ENCODE results near the gene PBX4.

- TF ChIP-seq POLR2A (IDR thresholded peaks at IDR 0.05) (no peak), EP300 (IDR thresholded peaks at IDR 0.05) (no peak), CTCF (IDR thresholded peaks at IDR 0.05) (no peak), POLR2AphosphoS5 (IDR thresholded peaks at IDR 0.05) (no peak)
These were observed 5.0 kb downstream of the PBX4 start for GRCh38 chr19:19613506-19613905.
